ENCODE measurements around the gene CPT1A. TPM values are rescaled to one million over a fixed set of nuclear protein-coding genes. Genes with fewer than 3 reads are reported as not detected.

Gene CPT1A
- total and polyA plus RNA-seq, 7 donors: 8.6 to 29.2 (median 12.9) TPM

Other genes with a start within 250 kb of the CPT1A start
- under 1 TPM in 1 of 4 donors, not detected in 3; 0.38 TPM for gene GAL, start 157.4 kb downstream of the CPT1A start, total RNA-seq
- 1 to 10 TPM in 1 of 3 donors, not detected in 2; 5.6 TPM for gene GAL, start 157.4 kb downstream of the CPT1A start, polyA plus RNA-seq
- under 1 TPM; 0.24 to 0.44 (median 0.37) TPM for gene TESMIN, start 90.4 kb downstream of the CPT1A start, total RNA-seq
- under 1 TPM; 0.03 to 0.25 (median 0.07) TPM for gene TESMIN, start 90.4 kb downstream of the CPT1A start, polyA plus RNA-seq
- 100 to 1,000 TPM in 1 of 4 donors, 10 to 100 TPM in 3; 59.2 to 104 (median 70.8) TPM for gene MRPL21, start 61.9 kb upstream of the CPT1A start, total RNA-seq
- 100 to 1,000 TPM; 108 to 181 (median 127) TPM for gene MRPL21, start 61.9 kb upstream of the CPT1A start, polyA plus RNA-seq
- 10 to 100 TPM; 12.1 to 18.4 (median 13.0) TPM for gene IGHMBP2, start 62.0 kb upstream of the CPT1A start, total RNA-seq
- gene IGHMBP2, start 62.0 kb upstream of the CPT1A start, polyA plus RNA-seq: 10 to 100 TPM; 12.4 to 19.0 (median 17.7) TPM
- gene MRGPRD, start 139.1 kb upstream of the CPT1A start, total RNA-seq: not detected
- gene MRGPRD, start 139.1 kb upstream of the CPT1A start, polyA plus RNA-seq: not detected
- gene MRGPRF, start 171.3 kb upstream of the CPT1A start, total RNA-seq: 1 to 10 TPM; 1.7 to 2.9 (median 2.6) TPM
- 1 to 10 TPM; 1.8 to 3.8 (median 2.8) TPM for gene MRGPRF, start 171.3 kb upstream of the CPT1A start, polyA plus RNA-seq
- gene TPCN2, start 207.0 kb upstream of the CPT1A start, total RNA-seq: 1 to 10 TPM; 3.5 to 6.0 (median 3.9) TPM
- 1 to 10 TPM; 2.2 to 3.1 (median 3.1) TPM for gene TPCN2, start 207.0 kb upstream of the CPT1A start, polyA plus RNA-seq